Activated T-cell treated with anti-CD3 and anti-CD28 coated beads for 48 hours (primary cell): ENCODE measurements around the gene ZNF70.

Experiments used
- DNase-seq: peaks from one replicate; pipeline ENCODE4 v3.0.0-alpha.2; 2020; ENCODE audit warnings: low read depth

The ZNF70 gene

GRCh38 chr22:23692598-23693291, 58.2 kb downstream of the ZNF70 start:
- DNase-seq = no peak

- no peak for DNase-seq
Observed at GRCh38 chr22:23691748-23692423, 59.0 kb downstream of the ZNF70 start.

- DNase-seq = no peak
Observed at GRCh38 chr22:23690713-23691112, 60.2 kb downstream of the ZNF70 start, which contains the start of gene RGL4. Gene RGL4, plus strand, starts transcription at chr22:23691013. Its CDS starts 1,018 bp downstream, at chr22:23692031.

GRCh38 chr22:23689414-23689813, 61.5 kb downstream of the ZNF70 start:
- no peak for DNase-seq
